DMS153 (cell line): Measurements from ENCODE around the gene KDM4C.
"Not testable (repeated sequence)": the region's sequence is repeated elsewhere in the genome, so short reads cannot be mapped to it uniquely, and the experiment has no call there.

ENCODE experiments used
- DNase-seq: peaks from one replicate; lab custom pipeline; 2025; lab: John Stamatoyannopoulos, UW

The KDM4C gene

GRCh38 chr9:6757456-6758247 lies at the start of gene KDM4C:
KDM4C (plus strand) TSS chr9:6757973; CDS start chr9:6792989, 35,016 bp downstream.
- DNase-seq: peak; percentile 94

GRCh38 chr9:6708732-6709131 lies 49.0 kb upstream of the KDM4C start:
- no peak for DNase-seq

GRCh38 chr9:6711403-6711802 lies 46.4 kb upstream of the KDM4C start:
- DNase-seq: no peak

DNA sequence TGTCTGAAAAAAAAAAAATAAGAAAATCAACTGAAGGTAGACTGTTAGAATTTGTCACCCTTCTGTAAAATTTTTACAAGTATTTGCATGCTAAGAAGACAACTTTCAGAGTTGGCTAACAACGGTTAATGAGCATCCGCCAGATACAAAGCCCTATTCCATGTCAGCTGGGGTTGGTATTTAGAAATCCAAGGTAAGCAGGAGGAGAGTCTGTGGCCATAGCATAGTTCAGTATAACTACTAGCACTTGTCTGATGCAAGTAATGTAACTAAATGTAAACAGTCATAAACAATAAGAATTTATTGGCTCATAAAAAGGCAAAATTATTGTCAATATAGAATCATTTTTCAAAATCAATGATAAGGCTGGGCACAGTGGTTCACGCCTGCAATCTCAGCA lies 45.7 kb upstream of the KDM4C start:
- no peak for DNase-seq

DNA sequence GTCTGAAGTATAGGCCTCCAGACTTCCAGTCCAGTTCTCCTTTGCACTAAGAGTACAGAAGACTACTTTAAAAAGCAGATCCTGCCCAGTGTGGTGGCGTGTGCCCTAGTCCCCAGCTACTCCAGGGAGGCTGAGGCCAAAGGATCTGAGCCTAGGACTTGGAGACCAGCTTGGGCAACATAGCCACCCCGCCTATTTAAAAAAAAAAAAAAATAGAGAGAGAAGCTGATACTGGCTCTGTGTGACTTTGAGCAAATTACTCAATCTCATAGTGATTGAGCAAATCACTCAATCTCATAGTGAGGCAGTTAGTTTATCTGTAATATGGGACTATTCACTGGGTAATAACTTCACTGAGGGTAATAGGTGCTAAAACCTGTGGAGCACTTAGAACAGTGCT lies 43.6 kb upstream of the KDM4C start:
- no peak for DNase-seq

DNA sequence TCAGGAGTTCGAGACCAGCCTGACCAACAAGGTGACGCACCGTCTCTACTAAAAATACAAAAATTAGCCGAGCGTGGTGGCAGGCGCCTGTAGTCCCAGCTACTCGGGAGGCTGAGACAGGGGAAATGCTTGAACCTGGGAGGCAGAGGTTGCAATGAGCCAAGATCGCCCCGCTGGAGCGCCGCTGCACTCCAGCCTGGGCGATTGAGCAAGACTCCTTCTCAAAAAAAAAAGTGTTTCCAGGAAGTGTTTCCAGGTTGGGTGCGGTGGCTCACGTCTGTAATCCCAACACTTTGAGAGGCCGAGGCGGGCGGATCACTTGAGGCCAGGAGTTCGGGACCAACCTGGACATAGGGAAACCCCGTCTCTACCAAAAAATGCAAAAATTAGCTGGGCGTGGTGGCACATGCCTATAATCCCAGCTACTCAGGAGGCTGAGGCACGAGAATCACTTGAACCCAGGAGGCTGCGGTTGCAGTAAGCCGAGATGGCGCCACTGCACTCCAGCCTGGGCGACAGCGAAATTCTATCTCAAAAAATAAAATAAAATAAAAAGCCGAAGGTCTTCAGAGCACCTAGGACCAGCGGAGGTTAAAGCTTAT lies 42.5 kb upstream of the KDM4C start:
- DNase-seq: not testable (repeated sequence)

- peak; percentile 73 for DNase-seq
These were observed 41.8 kb upstream of the KDM4C start for GRCh38 chr9:6715755-6716643.

DNA sequence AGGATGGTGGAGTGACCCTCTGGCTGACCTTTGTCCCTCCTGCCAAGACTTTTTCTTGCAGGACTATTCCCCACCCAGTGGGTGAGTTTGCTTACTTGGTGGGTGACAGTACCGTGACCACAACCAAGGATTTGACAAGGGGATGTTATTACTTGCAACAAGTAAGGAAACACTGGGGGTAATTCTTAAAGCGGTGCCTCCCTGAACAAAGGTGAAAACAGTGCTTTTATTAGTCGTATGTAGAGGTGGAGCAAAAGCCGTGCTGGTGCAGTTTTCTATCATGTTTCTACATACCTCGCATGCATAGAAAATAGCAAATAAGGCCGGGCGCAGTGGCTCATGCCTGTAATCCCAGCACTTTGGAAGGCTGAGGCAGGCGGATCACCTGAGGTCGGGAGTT lies 41.0 kb upstream of the KDM4C start:
- DNase-seq: no peak

DNA sequence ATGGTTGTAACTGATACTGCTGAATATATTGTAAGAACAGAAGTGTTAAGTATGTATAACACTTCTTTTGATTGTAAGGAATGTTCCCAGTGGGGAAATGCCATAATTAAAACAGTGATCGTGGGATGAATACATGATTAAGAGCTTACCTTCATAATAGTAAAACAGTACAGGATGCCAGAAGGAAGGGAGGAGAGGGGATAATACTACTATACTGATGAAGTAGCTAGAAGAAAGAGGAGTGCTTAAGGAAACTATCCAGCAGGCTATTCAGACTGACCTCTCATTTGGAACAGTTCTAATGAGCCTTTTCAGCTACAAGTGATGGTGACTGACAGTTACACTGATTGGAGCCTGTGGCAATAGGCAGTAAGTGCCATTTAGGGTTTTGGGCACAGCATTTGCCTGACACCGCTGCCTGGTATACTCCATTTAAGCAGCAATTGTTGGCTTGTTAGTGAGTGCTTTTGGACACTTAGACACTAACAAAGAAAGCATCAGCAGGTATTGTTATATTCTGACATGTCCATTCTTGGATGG lies 33.8 kb upstream of the KDM4C start:
- DNase-seq: no peak

- DNase-seq: no peak
These were observed 24.5 kb upstream of the KDM4C start for GRCh38 chr9:6733257-6733656.

DNA sequence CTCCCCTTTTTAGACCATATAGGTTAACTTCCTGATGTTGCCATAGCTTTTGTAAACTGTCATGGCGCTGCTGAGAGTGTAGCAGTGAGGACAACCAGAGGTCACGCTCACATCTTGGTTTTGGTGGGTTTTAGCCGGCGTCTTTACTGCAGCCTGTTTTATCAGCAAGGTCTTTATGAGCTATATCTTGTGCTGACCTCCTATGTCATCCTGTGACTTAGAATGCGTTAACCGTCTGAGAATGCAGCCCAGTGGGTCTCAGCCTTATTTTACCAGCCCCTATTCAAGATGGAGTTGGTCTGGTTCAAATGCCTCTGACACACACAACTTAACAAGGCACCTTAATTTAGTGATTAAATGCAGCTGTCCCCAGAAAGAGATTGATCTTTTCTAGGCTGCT lies 23.9 kb upstream of the KDM4C start:
- DNase-seq: no peak

DNA sequence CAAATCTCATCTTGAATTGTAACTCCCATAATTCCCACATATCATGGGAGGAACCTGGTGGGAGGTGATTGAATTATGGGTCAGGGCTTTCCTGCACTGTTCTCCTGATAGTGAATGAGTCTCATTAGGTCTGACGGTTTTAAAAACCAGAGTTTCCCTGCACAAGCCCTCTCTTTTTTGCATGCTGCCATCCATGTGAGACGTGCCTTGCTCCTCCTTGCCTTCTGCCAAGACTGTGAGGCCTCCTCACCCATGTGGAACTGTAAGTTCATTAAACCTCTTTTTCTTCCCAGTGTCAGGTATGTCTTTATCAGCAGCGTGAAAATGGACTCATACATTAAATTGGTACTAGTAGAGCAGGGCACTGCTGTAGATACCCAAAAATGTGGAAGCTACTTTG lies 22.4 kb upstream of the KDM4C start:
- no peak for DNase-seq

GRCh38 chr9:6739218-6739617 lies 18.6 kb upstream of the KDM4C start:
- DNase-seq: no peak

DNA sequence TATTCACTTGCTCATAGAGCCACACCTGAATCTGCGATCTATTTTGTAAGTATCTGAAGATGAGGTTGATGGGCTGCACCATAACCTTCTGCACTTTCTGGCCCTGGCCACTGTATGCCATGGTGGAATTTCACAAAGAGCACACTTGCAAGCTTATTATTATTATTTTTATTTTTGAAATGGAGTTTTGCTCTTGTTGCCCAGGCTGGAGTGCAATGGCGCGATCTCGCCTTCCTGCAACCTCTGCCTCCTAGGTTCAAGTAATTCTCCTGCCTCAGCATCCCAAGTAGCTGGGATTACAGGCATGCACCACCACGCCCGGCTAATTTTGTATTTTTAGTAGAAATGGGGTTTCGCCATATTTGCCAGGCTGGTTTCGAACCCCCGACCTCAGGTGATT lies 8.9 kb upstream of the KDM4C start:
- not testable (repeated sequence) for DNase-seq

DNA sequence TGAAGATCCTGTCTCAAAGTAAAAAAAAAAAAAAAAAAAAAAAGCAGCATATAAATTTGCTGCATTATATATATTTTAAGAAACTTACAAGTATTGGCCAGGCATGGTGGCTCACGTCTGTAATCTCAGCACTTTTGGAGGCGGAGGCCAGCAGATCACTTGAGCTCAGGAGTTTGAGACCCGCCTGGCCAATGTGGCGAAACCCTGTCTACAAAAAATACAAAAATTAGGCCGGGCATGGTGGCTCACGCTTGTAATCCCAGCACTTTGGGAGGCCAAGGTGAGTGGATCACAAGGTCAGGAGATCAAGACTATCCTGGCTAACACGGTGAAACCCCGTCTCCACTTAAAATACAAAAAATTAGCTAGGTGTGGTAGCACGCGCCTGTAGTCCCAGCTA lies 2.9 kb upstream of the KDM4C start:
- DNase-seq: not testable (repeated sequence)

DNA sequence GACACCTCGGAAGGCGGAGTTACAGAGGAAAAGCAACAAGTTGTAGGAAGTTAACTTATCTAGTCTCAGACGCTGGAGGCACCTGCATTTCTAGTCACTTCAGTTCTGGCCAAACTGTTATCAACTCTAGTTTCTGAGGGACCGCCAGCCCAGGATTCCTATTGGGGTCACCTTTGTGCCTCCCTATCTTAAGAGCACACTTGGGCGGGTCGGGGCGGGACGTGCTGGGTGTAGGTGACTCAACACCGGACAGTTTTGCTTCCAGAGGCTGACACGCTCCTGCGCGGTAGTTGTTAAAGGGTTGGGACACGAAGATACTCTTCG lies 679 bp upstream of the KDM4C start:
- DNase-seq: peak; percentile 62

DNA sequence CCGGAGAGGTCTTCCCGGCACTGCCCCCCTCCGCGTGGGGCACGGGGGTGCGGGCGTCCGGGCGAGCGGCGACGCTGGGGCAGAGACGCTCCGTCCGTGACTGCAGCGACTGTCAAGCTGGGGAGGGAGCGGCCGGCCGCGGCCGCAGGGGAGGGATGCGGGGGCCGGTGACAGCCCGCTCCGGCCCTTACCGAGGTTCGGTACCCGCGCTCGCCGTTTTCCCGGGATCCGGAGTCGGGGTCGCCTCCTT lies 400 bp downstream of the KDM4C start:
- no peak for DNase-seq

- DNase-seq: peak; percentile 20
These were observed 868 bp downstream of the KDM4C start for GRCh38 chr9:6758498-6759184.

DNA sequence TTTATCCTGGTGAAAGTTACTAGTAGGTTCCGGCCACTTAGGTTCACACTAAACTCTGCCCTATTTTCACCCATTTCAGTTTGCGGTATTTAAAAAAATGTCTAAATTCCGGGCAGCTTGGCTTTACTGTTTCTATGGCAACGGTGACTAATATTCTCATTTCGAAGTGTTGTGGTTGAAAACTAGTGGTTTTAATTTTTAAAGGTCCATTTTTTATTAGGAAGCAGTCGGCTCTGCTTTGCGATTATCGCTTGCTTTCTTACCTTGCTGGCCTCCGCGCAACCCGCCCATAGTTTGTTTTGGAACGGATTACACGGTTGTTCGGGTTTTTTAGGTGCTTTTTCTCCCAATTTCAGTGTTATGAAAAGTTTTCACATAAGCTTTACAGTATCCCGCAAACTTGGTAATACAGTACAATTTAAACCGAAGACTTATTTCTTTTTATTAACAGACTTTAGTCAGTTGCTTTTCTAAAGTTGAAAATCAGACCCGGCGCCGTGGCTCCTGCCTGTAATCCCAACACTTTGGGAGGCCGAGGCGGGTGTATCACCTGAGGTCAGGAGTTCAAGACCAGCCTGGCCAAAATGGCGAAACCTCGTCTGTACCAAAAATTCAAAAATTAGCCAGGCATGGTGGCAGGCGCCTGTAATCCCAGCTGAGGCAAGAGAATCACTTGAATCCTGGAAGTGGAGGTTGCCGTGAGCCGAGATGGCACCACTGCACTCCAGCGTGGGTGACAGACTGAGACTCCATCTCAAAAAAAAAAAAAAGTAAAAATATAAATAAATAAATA lies 1.6 kb downstream of the KDM4C start:
- DNase-seq: no peak

GRCh38 chr9:6761306-6761705 lies 3.5 kb downstream of the KDM4C start:
- DNase-seq: no peak

GRCh38 chr9:6763244-6763643 lies 5.5 kb downstream of the KDM4C start:
- DNase-seq: no peak

DNA sequence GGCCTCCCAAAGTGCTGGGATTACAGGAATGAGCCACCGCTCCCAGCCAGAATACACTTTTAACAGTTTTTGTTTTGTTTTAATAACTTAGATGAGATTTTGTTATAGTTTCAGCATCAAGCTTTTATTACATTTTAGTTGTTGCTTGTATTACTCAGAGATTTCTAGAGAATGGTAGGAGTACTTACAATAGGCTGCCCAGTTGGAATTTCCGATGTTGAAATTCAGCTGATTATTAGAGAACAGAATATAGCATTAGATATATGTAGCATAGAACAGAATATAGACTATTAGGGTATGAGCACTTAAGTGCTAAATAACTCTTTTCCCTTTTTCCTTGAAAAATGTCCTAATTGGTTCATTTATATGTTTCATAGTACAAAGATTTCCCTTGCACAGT lies 6.2 kb downstream of the KDM4C start:
- DNase-seq: no peak
